Mammary microvascular endothelial cell (primary cell): Measurements from ENCODE around the gene DNAH14. TPM values are rescaled to one million over a fixed set of nuclear protein-coding genes. Genes with fewer than 3 reads are reported as not detected.

Experiments
- total RNA-seq: library from RNA; depleted of rRNA; stranded (reverse); fragments of >200 nt; gene quantifications from 2 replicates; pipeline ENCODE4 v1.2.3, GENCODE V29; 2015

Gene DNAH14
- total RNA-seq: 5.5 and 6.9 TPM in 2 replicates

DNA sequence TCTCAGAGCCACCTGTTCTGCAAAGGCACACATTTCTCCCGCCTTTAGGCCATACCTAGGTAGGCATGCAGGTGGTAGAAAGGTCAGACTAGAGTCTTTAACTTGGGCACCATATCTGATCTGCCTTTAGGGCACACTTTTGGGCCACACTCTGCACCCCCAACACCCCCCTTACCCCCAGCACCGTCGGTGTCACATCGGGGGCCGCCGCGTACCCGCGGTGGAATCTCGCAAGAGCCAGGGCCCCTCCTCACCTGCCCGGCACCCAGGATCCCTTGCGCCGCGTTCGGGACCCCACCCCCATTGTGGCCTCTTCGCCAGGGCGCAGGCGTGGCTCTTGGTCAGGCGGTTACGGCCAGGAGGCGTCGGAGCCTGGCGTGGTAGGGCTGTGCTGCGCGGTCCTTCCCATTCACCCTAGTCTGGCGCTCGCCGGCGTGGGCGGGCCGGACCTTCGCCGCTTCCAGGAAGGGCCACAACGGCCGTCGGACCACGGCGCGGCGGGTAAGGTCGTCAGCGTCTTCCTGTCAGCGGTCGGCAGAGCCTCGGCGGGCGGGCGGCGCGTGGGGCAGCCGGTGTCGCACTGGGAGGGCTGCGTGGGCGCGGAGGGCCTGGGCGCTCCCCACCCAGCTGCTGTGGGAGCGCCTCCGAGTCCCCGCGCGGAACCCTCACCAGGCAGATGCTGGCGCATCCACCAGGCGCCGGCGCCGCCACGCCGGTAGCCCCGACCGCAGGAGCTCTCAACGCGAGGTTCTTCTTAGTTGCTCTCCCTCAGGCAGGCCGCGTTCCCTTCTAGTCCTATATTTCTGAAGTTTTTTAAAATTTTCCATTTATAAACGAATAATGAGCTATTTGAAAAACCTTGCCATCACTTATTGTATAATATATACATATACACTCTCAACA is at the start of gene DNAH14:
TSS of gene DNAH14 (plus strand) at position 341 of the 903 bp plus-strand sequence. CDS start 23,028 bp downstream, outside the sequence.

GRCh38 chr1:225427235-225428067 is 498.0 kb downstream of the DNAH14 start, which contains the start of gene LBR:
TSS of gene LBR (minus strand) at chr1:225428038. CDS start at chr1:225424075, 3,963 bp downstream.

